H1 (cell line): ENCODE data around the gene TSPAN2. TPM values are rescaled to one million over a fixed set of nuclear protein-coding genes. Genes with fewer than 3 reads are reported as not detected.

Experiments
- CTCF ChIA-PET: fragments of 300-600 bp; sonication (Branson Sonifier 250); formaldehyde crosslinking; loops from one replicate; lab custom pipeline; 2021; ENCODE audit not compliant: partially characterized antibody; lab: Charles Lee
- POLR2A ChIA-PET: fragments of 300-600 bp; sonication (Branson Sonifier 250); formaldehyde crosslinking; loops from one replicate; lab custom pipeline; 2021; ENCODE audit warnings: inconsistent platforms; ENCODE audit not compliant: partially characterized antibody; lab: Charles Lee
- DNase-seq, 2 experiments: peaks; one replicate each; pipeline versions ENCODE4 v3.0.0 to v3.0.0-alpha.2; 2010 to 2022; ENCODE audit warnings: low spot score in 2 of 2, low read depth in 1 of 2, mixed read lengths in 1 of 2
- FAIRE-seq: peaks from 2 replicates; lab custom pipeline; 2011; peaks lifted over from hg19 to GRCh38; lab: Jason Lieb, UNC
- H2AFZ ChIP-seq: 2 replicates; pipeline ENCODE4 v1.8.1; 2012; ENCODE audit warnings: low read length, inconsistent platforms
- H2AK5ac ChIP-seq: 2 replicates; pipeline ENCODE4 v1.6.1; 2013; ENCODE audit warnings: low read depth, low read length
- H2BK120ac ChIP-seq: replicated peaks from 2 replicates; pipeline ENCODE3; 2013; ENCODE audit warnings: low read depth, low read length, inconsistent platforms
- H2BK12ac ChIP-seq: 2 replicates; pipeline ENCODE4 v1.6.1; 2013; ENCODE audit warnings: low read depth, low read length
- H2BK15ac ChIP-seq: 2 replicates; pipeline ENCODE4 v1.6.1; 2013; ENCODE audit warnings: low read length
- H2BK20ac ChIP-seq: 2 replicates; pipeline ENCODE4 v1.6.1; 2013; ENCODE audit warnings: low read length
- H2BK5ac ChIP-seq: 2 replicates; pipeline ENCODE4 v1.6.1; 2013; ENCODE audit warnings: low read depth, low read length
- H3K14ac ChIP-seq: 2 replicates; pipeline ENCODE4 v1.6.1; 2013; ENCODE audit warnings: inconsistent platforms; ENCODE audit not compliant: insufficient read length
- H3K18ac ChIP-seq: 2 replicates; pipeline ENCODE4 v1.6.1; 2013; ENCODE audit warnings: low read length; ENCODE audit errors: extremely low read depth
- H3K23ac ChIP-seq: 2 replicates; pipeline ENCODE4 v1.6.1; 2013; ENCODE audit warnings: inconsistent platforms; ENCODE audit not compliant: insufficient read length
- H3K23me2 ChIP-seq: 2 replicates; pipeline ENCODE4 v1.6.1; 2013; ENCODE audit warnings: low read depth, low read length
- H3K27ac ChIP-seq: 2 replicates; pipeline ENCODE4 v1.6.1; 2011; ENCODE audit warnings: low read depth, low read length, inconsistent platforms
- H3K27me3 ChIP-seq, 4 experiments: replicated peaks in 1 of 4; 1 replicate in 1 of 4; 2 replicates in 3 of 4; pipeline versions ENCODE4 v1.6.1 to v1.8.1; 2011 to 2013; ENCODE audit warnings: low read length in 3 of 4, mild to moderate bottlenecking in 3 of 4, inconsistent platforms in 2 of 4, mixed read lengths in 2 of 4, moderate library complexity in 1 of 4; ENCODE audit not compliant: control insufficient read depth in 3 of 4, insufficient read depth in 3 of 4; ENCODE audit errors: extremely low read depth in 1 of 4
- H3K36me3 ChIP-seq, 4 experiments: 2 replicates each; pipeline versions ENCODE4 v1.6.1 to v1.8.1; 2011 to 2013; ENCODE audit warnings: mild to moderate bottlenecking in 4 of 4, low read length in 3 of 4, moderate library complexity in 2 of 4, control low read depth in 1 of 4, inconsistent platforms in 1 of 4; ENCODE audit not compliant: insufficient read depth in 4 of 4, control insufficient read depth in 2 of 4
- H3K4ac ChIP-seq: replicated peaks from 2 replicates; pipeline ENCODE3; 2013; ENCODE audit warnings: low read length, low read depth, mixed read lengths, inconsistent platforms; ENCODE audit not compliant: insufficient read length
- H3K4me1 ChIP-seq, 4 experiments: replicated peaks in 1 of 4; 1 replicate in 1 of 4; 2 replicates in 3 of 4; pipeline versions ENCODE4 v1.6.1 to v1.8.1; 2011 to 2013; ENCODE audit warnings: low read length in 3 of 4, inconsistent platforms in 2 of 4, mixed read lengths in 1 of 4; ENCODE audit not compliant: insufficient read depth in 4 of 4, control insufficient read depth in 3 of 4
- H3K4me2 ChIP-seq, 2 experiments: 2 replicates each; pipeline versions ENCODE4 v1.6.1 to v1.8.1; 2011 to 2013; ENCODE audit warnings: low read depth in 2 of 2, low read length in 2 of 2, control low read depth in 1 of 2, inconsistent platforms in 1 of 2, mild to moderate bottlenecking in 1 of 2; ENCODE audit not compliant: insufficient read depth in 1 of 2
- H3K4me3 ChIP-seq, 4 experiments: fragments of 200-600, 300-600 bp in 1 of 4; sonication (generic), shearing (Covaris generic), sonication (Bioruptor Twin) in 1 of 4; 2 replicates each; pipeline versions ENCODE4 v1.5.1 to v1.8.1; 2011 to 2016; ENCODE audit warnings: low read length in 4 of 4, low read depth in 3 of 4, control low read depth in 2 of 4, inconsistent platforms in 2 of 4, mild to moderate bottlenecking in 2 of 4, mixed read lengths in 1 of 4, moderate library complexity in 1 of 4; ENCODE audit not compliant: insufficient read depth in 2 of 4; ENCODE audit errors: extremely low read depth in 1 of 4
- H3K56ac ChIP-seq: replicated peaks from 2 replicates; pipeline ENCODE3; 2013; ENCODE audit warnings: low read depth, mild to moderate bottlenecking, mixed read lengths, low read length, inconsistent platforms; ENCODE audit not compliant: insufficient read length
- H3K79me1 ChIP-seq: 2 replicates; pipeline ENCODE4 v1.6.1; 2013; ENCODE audit warnings: low read depth, low read length, control low read depth
- H3K79me2 ChIP-seq, 2 experiments: 2 replicates each; pipeline versions ENCODE4 v1.6.1 to v1.8.1; 2012 to 2013; ENCODE audit warnings: low read length in 2 of 2, mild to moderate bottlenecking in 2 of 2, inconsistent platforms in 1 of 2; ENCODE audit not compliant: insufficient read depth in 2 of 2, control insufficient read depth in 1 of 2
- H3K9ac ChIP-seq, 4 experiments: replicated peaks in 1 of 4; 1 replicate in 1 of 4; 2 replicates in 3 of 4; pipeline versions ENCODE4 v1.6.1 to v1.8.1; 2011 to 2013; ENCODE audit warnings: low read depth in 3 of 4, low read length in 3 of 4, control low read depth in 2 of 4, mild to moderate bottlenecking in 2 of 4, moderate library complexity in 2 of 4, inconsistent platforms in 1 of 4; ENCODE audit errors: extremely low read depth in 1 of 4
- H3K9me3 ChIP-seq, 2 experiments: 2 replicates each; pipeline versions ENCODE4 v1.6.1 to v1.8.1; 2012 to 2013; ENCODE audit warnings: mild to moderate bottlenecking in 2 of 2, moderate library complexity in 2 of 2, control low read depth in 1 of 2, inconsistent platforms in 1 of 2, low read depth in 1 of 2, low read length in 1 of 2, mixed read lengths in 1 of 2; ENCODE audit not compliant: insufficient read depth in 2 of 2
- H4K20me1 ChIP-seq, 2 experiments: replicated peaks in 1 of 2; 2 replicates each; pipeline versions ENCODE3 to v1.8.1; 2011 to 2013; ENCODE audit warnings: inconsistent platforms in 2 of 2, low read length in 2 of 2, mild to moderate bottlenecking in 1 of 2; ENCODE audit not compliant: insufficient read depth in 2 of 2, control insufficient read depth in 1 of 2
- H4K5ac ChIP-seq: 2 replicates; pipeline ENCODE4 v1.6.1; 2013; ENCODE audit warnings: low read length, low read depth, mixed read lengths, inconsistent platforms; ENCODE audit not compliant: insufficient read length
- H4K8ac ChIP-seq: 2 replicates; pipeline ENCODE4 v1.8.0; 2013; ENCODE audit warnings: mild to moderate bottlenecking, moderate library complexity, low read length, inconsistent platforms; ENCODE audit not compliant: insufficient read depth; ENCODE audit errors: extremely low read depth
- H4K91ac ChIP-seq: replicated peaks from 2 replicates; pipeline ENCODE3; 2013; ENCODE audit warnings: low read length, mixed read lengths, inconsistent platforms; ENCODE audit not compliant: insufficient read length
- ASH2L ChIP-seq: fragments of 200-600, 300-600 bp; sonication (generic); IDR thresholded peaks from one replicate; pipeline ENCODE4 v1.7.1; 2017; ENCODE audit warnings: low read length
- CBX8 ChIP-seq: fragments of 300-800, 300-1000 bp; sonication (generic); IDR thresholded peaks from 2 replicates; pipeline ENCODE4 v1.7.1; 2016; ENCODE audit warnings: low read depth, low read length, borderline replicate concordance
- CREB1 ChIP-seq: IDR thresholded peaks from 2 replicates; pipeline ENCODE4 v1.6.1; 2012; ENCODE audit warnings: inconsistent platforms
- EZH2 ChIP-seq: fragments of 200-600 bp; sonication (generic); IDR thresholded peaks from 2 replicates; pipeline ENCODE4 v1.7.1; 2012; ENCODE audit warnings: low read depth, mild to moderate bottlenecking, moderate library complexity, low read length, inconsistent platforms; ENCODE audit not compliant: severe bottlenecking
- GTF2F1 ChIP-seq: IDR thresholded peaks from 2 replicates; pipeline ENCODE4 v1.6.1; 2012; ENCODE audit warnings: low read depth, low read length, improper control_type of control experiment, borderline replicate concordance
- HDAC6 ChIP-seq: IDR thresholded peaks from one replicate; pipeline ENCODE4 v1.7.1; 2012; ENCODE audit warnings: low read depth, mild to moderate bottlenecking, inconsistent platforms, low read length, moderate library complexity
- MAX ChIP-seq: IDR thresholded peaks from 2 replicates; pipeline ENCODE4 v1.6.1; 2012; ENCODE audit warnings: inconsistent platforms
- PHF8 ChIP-seq: fragments of 200-600 bp; sonication (generic); conservative IDR thresholded peaks from 2 replicates; pipeline ENCODE4 v1.7.1; 2012; ENCODE audit warnings: low read depth, mild to moderate bottlenecking, inconsistent platforms, low read length, moderate library complexity
- POLR2A ChIP-seq, 2 experiments: IDR thresholded peaks; 1 replicate in 1 of 2; 2 replicates in 1 of 2; pipeline ENCODE4 v1.6.1; 2011; ENCODE audit warnings: low read depth in 2 of 2, low read length in 2 of 2, mild to moderate bottlenecking in 2 of 2; ENCODE audit errors: control extremely low read depth in 1 of 2
- POU5F1 ChIP-seq: IDR thresholded peaks from 2 replicates; pipeline ENCODE4 v1.6.1; 2011; ENCODE audit warnings: low read depth, mild to moderate bottlenecking, low read length, moderate library complexity
- RFX5 ChIP-seq: IDR thresholded peaks from 2 replicates; pipeline ENCODE4 v1.6.1; 2011; ENCODE audit warnings: low read depth, low read length, improper control_type of control experiment, borderline replicate concordance
- RNF2 ChIP-seq: fragments of 200-900, 300-1000 bp; sonication (generic); IDR thresholded peaks from 2 replicates; pipeline ENCODE4 v1.7.1; 2016; ENCODE audit warnings: borderline replicate concordance, low read depth, mild to moderate bottlenecking, antibody characterized with exemption, low read length; ENCODE audit not compliant: poor library complexity, severe bottlenecking; ENCODE audit errors: missing control alignments
- TAF1 ChIP-seq: IDR thresholded peaks from 2 replicates; pipeline ENCODE4 v1.6.1; 2011; ENCODE audit warnings: mild to moderate bottlenecking, low read depth, low read length
- TEAD4 ChIP-seq: IDR thresholded peaks from 2 replicates; pipeline ENCODE4 v1.6.1; 2012; ENCODE audit warnings: low read depth, low read length, inconsistent platforms, mixed read lengths
- WGBS, 2 experiments: shearing (Covaris generic) in 1 of 2; methylation state at CpG; one replicate each; pipeline versions ENCODE4 v1.1.6 to v1.1.7; 2013 to 2015; ENCODE audit warnings: low lambda C conversion rate in 2 of 2, mixed read lengths in 2 of 2, inconsistent platforms in 1 of 2, low coverage in 1 of 2, missing lambda C conversion rate in 1 of 2; ENCODE audit not compliant: insufficient replicate concordance in 2 of 2, insufficient coverage in 1 of 2, insufficient read length in 1 of 2; ENCODE audit errors: extremely low coverage in 1 of 2, missing lambda C conversion rate in 1 of 2; 5-methylcytosine and 5-hydroxymethylcytosine counted together
- polyA plus RNA-seq, 7 experiments: library from polyadenylated mRNA; depleted of rRNA in 3 of 7; stranded (reverse) in 5 of 7; unstranded in 2 of 7; fragments of >200 nt in 5 of 7; fragments of 200-250 nt in 2 of 7; gene quantifications; 1 replicate in 5 of 7; 2 replicates in 1 of 7; 4 replicates in 1 of 7; pipeline versions ENCODE4 v1.2.1 to v1.2.3, GENCODE V29; 2011 to 2013; ENCODE audit warnings: missing spikeins in 2 of 7, mixed read lengths in 2 of 7
- total RNA-seq: library from RNA; stranded (reverse); fragmentation: NEBNext Ultra II Directional; extraction: Animal tissue kit (Norgen Biotek cat#: 25700); gene quantifications from 2 replicates; pipeline ENCODE4 v1.2.1, GENCODE V29; 2021

The TSPAN2 gene
- total and polyA plus RNA-seq, 2 of the 8 experiments (the other 6 are each of a cell fraction or from before 2014, with no cell fraction given): 7.4 to 14.2 TPM

- Histone ChIP-seq H3K18ac (no peak overlapping the region), H4K91ac (no peak overlapping the region), H2BK5ac (no peak overlapping the region), H3K4me2 (no peak overlapping the region), H4K5ac (no peak overlapping the region), H3K23ac (no peak overlapping the region), H3K9me3 (no peaks in the 10 kb centered on the region), H4K8ac (no peak overlapping the region), H3K79me2 (no peaks in the 10 kb centered on the region), H3K27ac (no peak overlapping the region), H3K4me3 (no peak overlapping the region), H2BK20ac (no peak overlapping the region), H2BK15ac (no peak overlapping the region), H3K79me1 (no peaks in the 10 kb centered on the region), H3K27me3 (no peaks in the 10 kb centered on the region), H3K56ac (no peak overlapping the region), H3K23me2 (no peaks in the 10 kb centered on the region), H3K9ac (no peak overlapping the region), H4K20me1 (no peaks in the 10 kb centered on the region), H2BK12ac (no peak overlapping the region), H2AFZ (no peak overlapping the region), H2AK5ac (no peak overlapping the region), H3K14ac (no peak overlapping the region), H3K36me3 (no peaks in the 10 kb centered on the region), H3K4ac (no peak overlapping the region), H3K4me1 (peaks cover 0 to 6% (median 2%) of the 10 kb centered on the region in 4 experiments; a peak in 4 of 7 replicates), H2BK120ac (no peak overlapping the region)
- DNase-seq: no peak
- POLR2A ChIA-PET: interaction anchor here (1.3 kb wide), 1 partner anchor 13 kb away, joined by 4 read pairs; no protein-coding TSS in a partner anchor
- 96% methylated on average over 6 of the region's 6 CpGs; no CpG with 5 or more reads in 1 of the 2 experiments for WGBS, 2 experiments
- CTCF ChIA-PET: interaction anchor here (0.5 to 3.7 kb wide), 8 partner anchors 8 to 538 kb away, joined by 3 to 17 read pairs (median 3); partner anchors contain the start of gene TSPAN2
- no peak for FAIRE-seq
- TF ChIP-seq POLR2A (IDR thresholded peaks at IDR 0.05; ENCODE audit: control extremely low read depth in 1 of 2, low read depth in 2 of 2, low read length in 2 of 2): no peak
- no peak for TF ChIP-seq RFX5
- no peak for TF ChIP-seq CREB1
- TF ChIP-seq TEAD4: no peak
- TF ChIP-seq EZH2: no peak
- TF ChIP-seq RNF2: no peak
- TF ChIP-seq MAX: no peak
- TF ChIP-seq GTF2F1: no peak
- TF ChIP-seq TAF1: no peak
- TF ChIP-seq CBX8: no peak
- no peak for TF ChIP-seq ASH2L
- no peak for TF ChIP-seq POU5F1
- TF ChIP-seq HDAC6: no peak
- TF ChIP-seq PHF8: no peak
These were observed 31.5 kb downstream of the TSPAN2 start for GRCh38 chr1:115057661-115058254.
